K562 (cell line): ENCODE results near the gene MYL12A. TPM values are rescaled to one million over a fixed set of nuclear protein-coding genes. Genes with fewer than 3 reads are reported as not detected.

Experiments
- CEBPG ChIP-seq, 3 experiments: fragments of 200-800 bp in 1 of 3; sonication (Bioruptor generic) in 1 of 3; sonication (generic) in 1 of 3; formaldehyde crosslinking in 1 of 3; IDR thresholded peaks in 2 of 3; conservative IDR thresholded peaks in 1 of 3; 2 replicates each; pipeline versions ENCODE4 v1.6.1 to v1.8.0; 2016 to 2022; ENCODE audit warnings: missing compliant biosample characterization in 2 of 3, missing genetic modification characterization in 2 of 3, mild to moderate bottlenecking in 1 of 3, missing genetic modification reagents in 1 of 3
- CHCHD3 ChIP-seq: fragments of 250-450 bp; sonication (Bioruptor Pico); IDR thresholded peaks from 2 replicates; pipeline ENCODE4 v2.1.2; 2022; ENCODE audit warnings: mild to moderate bottlenecking
- CXXC5 ChIP-seq: fragments of 250-450 bp; sonication (Bioruptor Pico); IDR thresholded peaks from 2 replicates; pipeline ENCODE4 v1.8.0; 2022; ENCODE audit warnings: inconsistent platforms, mild to moderate bottlenecking, moderate library complexity
- EP300 ChIP-seq: IDR thresholded peaks from 2 replicates; pipeline ENCODE4 v1.6.1; 2012; ENCODE audit warnings: low read length, improper control_type of control experiment
- GABPB1 ChIP-seq: sonication (generic); formaldehyde crosslinking; IDR thresholded peaks from 2 replicates; pipeline ENCODE4 v1.8.0; 2022; ENCODE audit warnings: mild to moderate bottlenecking, missing genetic modification reagents
- HDAC2 ChIP-seq: fragments of 450-650 bp; IDR thresholded peaks from 2 replicates; pipeline ENCODE4 v1.6.1; 2016; ENCODE audit warnings: mild to moderate bottlenecking
- KLF1 ChIP-seq: fragments of 450-650 bp; IDR thresholded peaks from 2 replicates; pipeline ENCODE4 v1.6.1; 2016; ENCODE audit warnings: missing genetic modification characterization, missing compliant biosample characterization
- LCOR ChIP-seq: sonication (generic); formaldehyde crosslinking; IDR thresholded peaks from 2 replicates; pipeline ENCODE4 v1.8.0; 2022; ENCODE audit warnings: mild to moderate bottlenecking, missing genetic modification reagents
- RBFOX2 ChIP-seq: fragments of 200-400 bp; formaldehyde crosslinking; IDR thresholded peaks from 2 replicates; pipeline ENCODE4 v1.6.1; 2017; ENCODE audit warnings: low read depth, mild to moderate bottlenecking, low read length, moderate library complexity
- RREB1 ChIP-seq: fragments of 250-450 bp; sonication (Bioruptor Pico); IDR thresholded peaks from 2 replicates; pipeline ENCODE4 v1.4.0; 2020
- SMAD1 ChIP-seq: fragments of 150-350 bp; IDR thresholded peaks from 2 replicates; pipeline ENCODE4 v1.6.1; 2014; ENCODE audit warnings: low read length, low read depth; ENCODE audit not compliant: partially characterized antibody
- SREBF1 ChIP-seq: fragments of 150-350 bp; IDR thresholded peaks from 2 replicates; pipeline ENCODE4 v1.6.1; 2014; ENCODE audit warnings: antibody characterized with exemption, low read depth, low read length, borderline replicate concordance
- USF2 ChIP-seq: sonication (generic); formaldehyde crosslinking; IDR thresholded peaks from 2 replicates; pipeline ENCODE4 v1.5.0; 2020; ENCODE audit warnings: missing genetic modification reagents
- ZNF41 ChIP-seq: fragments of 250-450 bp; sonication (Bioruptor Pico); conservative IDR thresholded peaks from 2 replicates; pipeline ENCODE4 v1.4.0; 2020; ENCODE audit warnings: mild to moderate bottlenecking
- ZNF431 ChIP-seq: sonication (generic); formaldehyde crosslinking; IDR thresholded peaks from 2 replicates; pipeline ENCODE4 v1.8.0; 2022; ENCODE audit warnings: mild to moderate bottlenecking, missing genetic modification reagents
- ZNF583 ChIP-seq: fragments of 250-450 bp; sonication (Bioruptor Pico); IDR thresholded peaks from 2 replicates; pipeline ENCODE4 v1.4.0; 2020
- ZNF76 ChIP-seq: fragments of 250-450 bp; sonication (Bioruptor Pico); IDR thresholded peaks from 2 replicates; pipeline ENCODE4 v1.4.0; 2020; ENCODE audit warnings: mild to moderate bottlenecking, moderate library complexity, borderline replicate concordance
- polyA plus RNA-seq, 8 experiments: library from polyadenylated mRNA; depleted of rRNA in 4 of 8; stranded (reverse) in 5 of 8; unstranded in 3 of 8; fragments of >200 nt; fragmentation: Nextera tagmentation in 2 of 8; fragmentation: Illumina TruSeq in 1 of 8; extraction: Ambion mirVana in 2 of 8; extraction: Trizol in 1 of 8; gene quantifications; 2 replicates each; pipeline versions ENCODE4 v1.2.1 to v1.2.3, GENCODE V29; 2011 to 2014; ENCODE audit warnings: inconsistent platforms in 1 of 8, missing spikeins in 1 of 8
- total RNA-seq, 7 experiments: library from RNA; depleted of rRNA in 6 of 7; stranded (reverse); fragments of >200 nt in 6 of 7; fragmentation: Illumina TruSeq in 2 of 7; extraction: Trizol in 2 of 7; gene quantifications; 2 replicates each; pipeline versions ENCODE4 v1.2.1 to v1.2.3, GENCODE V29; 2011 to 2021; ENCODE audit warnings: low replicate concordance in 1 of 7
- TF ChIP-seq, protein P1 (sequence below): IDR thresholded peaks from 3 replicates; pipeline ENCODE4 v1.6.1; 2011; ENCODE audit warnings: borderline replicate concordance, mild to moderate bottlenecking; ENCODE audit not compliant: insufficient read length, insufficient read depth

Gene MYL12A
- total and polyA plus RNA-seq, 9 of the 15 experiments (the other 6 are each of a cell fraction or from before 2014, with no cell fraction given) = 308 to 1,031 (median 559) TPM

DNA sequence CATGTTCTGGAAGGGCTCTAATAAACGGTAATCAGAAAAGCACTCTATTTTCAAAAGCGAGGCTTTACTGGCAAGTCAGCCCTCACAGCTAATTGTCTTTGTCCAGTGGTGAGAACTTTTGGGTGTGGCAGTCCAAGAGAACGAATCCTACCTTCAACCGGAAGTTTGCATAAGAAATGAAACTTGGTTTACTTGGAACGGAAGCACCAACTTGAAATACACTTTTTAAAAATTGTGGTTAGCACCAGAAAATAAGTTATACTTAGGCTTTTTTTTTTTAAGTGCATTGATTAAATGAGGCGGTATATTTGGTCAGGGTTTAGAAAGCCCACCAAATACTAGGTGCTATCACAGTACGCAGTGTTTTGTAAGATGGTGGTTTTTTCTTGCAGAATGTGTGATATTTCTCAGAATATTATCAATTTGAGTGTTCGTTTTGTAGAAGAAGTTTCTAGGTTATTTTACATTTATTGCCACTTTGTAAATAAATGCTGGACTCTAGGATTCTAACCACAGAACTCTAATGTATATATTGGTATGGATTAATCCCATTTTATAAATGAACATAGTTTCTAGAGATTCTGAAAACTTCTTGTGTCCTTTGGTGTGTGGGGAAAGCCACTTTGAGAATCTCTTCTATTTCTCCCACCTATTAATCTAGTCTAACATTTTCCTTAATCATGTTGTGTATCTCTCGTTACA is 1.2 kb downstream of the MYL12A start (continued):
- TF ChIP-seq RBFOX2 = peak; percentile 61
- no peak for TF ChIP-seq HDAC2
- TF ChIP-seq GABPB1 (CRISPR knock-in tag) = 0 out of 2 replicates have a peak, but pooled peaks have one; percentile 37
- TF ChIP-seq USF2 = no peak
- no peak for TF ChIP-seq SREBF1
- no peak for TF ChIP-seq RREB1
- TF ChIP-seq CEBPG (CRISPR knock-in tag; IDR thresholded peaks at IDR 0.05) = no peak
- TF ChIP-seq CEBPG (tag; conservative IDR thresholded peaks at IDR 0.05 in 1 of 2, IDR thresholded peaks at IDR 0.05 in 1 of 2) = peak in 1 of 2 experiments; percentile 18; a peak in 1 of 4 replicates
- TF ChIP-seq SMAD1 = peak; percentile 42
- TF ChIP-seq ZNF76 = no peak
- no peak for TF ChIP-seq CXXC5 (CRISPR knock-in tag)
- no peak for TF ChIP-seq ZNF583 (CRISPR knock-in tag)
- 0 out of 2 replicates have a peak, but pooled peaks have one; percentile 5 for TF ChIP-seq LCOR (CRISPR knock-in tag)
- TF ChIP-seq, protein P1, sequence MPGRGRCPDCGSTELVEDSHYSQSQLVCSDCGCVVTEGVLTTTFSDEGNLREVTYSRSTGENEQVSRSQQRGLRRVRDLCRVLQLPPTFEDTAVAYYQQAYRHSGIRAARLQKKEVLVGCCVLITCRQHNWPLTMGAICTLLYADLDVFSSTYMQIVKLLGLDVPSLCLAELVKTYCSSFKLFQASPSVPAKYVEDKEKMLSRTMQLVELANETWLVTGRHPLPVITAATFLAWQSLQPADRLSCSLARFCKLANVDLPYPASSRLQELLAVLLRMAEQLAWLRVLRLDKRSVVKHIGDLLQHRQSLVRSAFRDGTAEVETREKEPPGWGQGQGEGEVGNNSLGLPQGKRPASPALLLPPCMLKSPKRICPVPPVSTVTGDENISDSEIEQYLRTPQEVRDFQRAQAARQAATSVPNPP = no peak
- 0 out of 2 replicates have a peak, but pooled peaks have one; percentile 4 for TF ChIP-seq ZNF41 (CRISPR knock-in tag)
- peak; percentile 57; the same call in 1 of the 2 replicates for TF ChIP-seq KLF1 (tag)
- 0 out of 2 replicates have a peak, but pooled peaks have one; percentile 13 for TF ChIP-seq EP300
- TF ChIP-seq ZNF431 (CRISPR knock-in tag) = no peak
- peak; percentile 71; the same call in 1 of the 2 replicates for TF ChIP-seq CHCHD3
